Adrenal gland (tissue), 5 donors: ENCODE measurements around the gene GALNT16.

Experiments
- CTCF ChIP-seq, 6 experiments: fragments of 450-650 bp in 4 of 6; fragments of 200-600 bp in 2 of 6; sonication (generic) in 1 of 6; IDR thresholded peaks; 1 replicate in 5 of 6; 2 replicates in 1 of 6; pipeline versions ENCODE4 v1.5.1 to v1.8.0; 2016 to 2021; ENCODE audit warnings: antibody characterized with exemption in 6 of 6, mild to moderate bottlenecking in 2 of 6, moderate library complexity in 1 of 6
- POLR2A ChIP-seq, 2 donors: fragments of 450-650 bp; IDR thresholded peaks; one replicate each; pipeline ENCODE4 v1.6.1; 2017; ENCODE audit warnings: antibody characterized with exemption in 2 of 2, mild to moderate bottlenecking in 2 of 2, moderate library complexity in 1 of 2
- donor health status: DM: no; HTN: no; CAD: no.

GRCh38 chr14:69252851-69253250 is 7.1 kb upstream of the GALNT16 start:
- TF ChIP-seq POLR2A (IDR thresholded peaks at IDR 0.05) (no peak), CTCF (IDR thresholded peaks at IDR 0.05) (no peak)
